ENCODE data around the gene GSC2.
A peak's percentile ranks its signal among the peaks of the same experiment; 100 is the strongest.

GSC2 gene

GRCh38 chr22:19115628-19116027, 34.5 kb downstream of the GSC2 start:
- DNase-seq: no peak

- no peak for DNase-seq
These were observed 35.0 kb downstream of the GSC2 start for GRCh38 chr22:19114984-19115552.

- no peak for DNase-seq
These were observed 36.7 kb downstream of the GSC2 start for GRCh38 chr22:19113429-19113828.

GRCh38 chr22:19111584-19111983, 38.5 kb downstream of the GSC2 start:
- no peak for DNase-seq

- DNase-seq: no peak
These were observed 39.0 kb downstream of the GSC2 start for GRCh38 chr22:19111140-19111539.

GRCh38 chr22:19110646-19111045, 39.4 kb downstream of the GSC2 start:
- peak in 2 of 3 donors; percentile 43 to 45 for DNase-seq

- no peak for DNase-seq
These were observed 40.0 kb downstream of the GSC2 start for GRCh38 chr22:19110064-19110458.

- peak; percentile 78 to 89 (median 85) for DNase-seq
These were observed 40.7 kb downstream of the GSC2 start for GRCh38 chr22:19109198-19110063.

- peak in 2 of 3 donors; percentile 20 to 47 for DNase-seq
These were observed 41.3 kb downstream of the GSC2 start for GRCh38 chr22:19108807-19109197.

- DNase-seq: no peak
These were observed 42.4 kb downstream of the GSC2 start for GRCh38 chr22:19107730-19108074.

GRCh38 chr22:19106886-19107729, 43.0 kb downstream of the GSC2 start:
- no peak for DNase-seq

GRCh38 chr22:19105867-19106802, 44.0 kb downstream of the GSC2 start:
- peak in 1 of 3 donors; percentile 26 for DNase-seq

GRCh38 chr22:19105456-19105855, 44.6 kb downstream of the GSC2 start:
- no peak for DNase-seq

GRCh38 chr22:19103880-19104821, 45.9 kb downstream of the GSC2 start:
- DNase-seq: no peak

GRCh38 chr22:19098157-19098556, 51.9 kb downstream of the GSC2 start:
- no peak for DNase-seq

GRCh38 chr22:19097518-19097917, 52.6 kb downstream of the GSC2 start:
- DNase-seq: no peak
